Posterior vena cava (tissue), 2 donors: Measurements from ENCODE around the gene PNPT1. TPM values are rescaled to one million over a fixed set of nuclear protein-coding genes. Genes with fewer than 3 reads are reported as not detected.
"Not testable (repeated sequence)": the region's sequence is repeated elsewhere in the genome, so short reads cannot be mapped to it uniquely, and the experiment has no call there.

Experiments
- DNase-seq: peaks from one replicate; pipeline ENCODE4 v3.0.0-alpha.2; 2020; ENCODE audit warnings: low spot score
- intact Hi-C, 2 donors: fragments of 100-400 bp; cut with DNase I; formaldehyde crosslinking; loops; one replicate each; pipeline versions ENCODE4 v1.14.1 to v1.14.2; 2022 to 2023
- total RNA-seq, 2 donors: library from RNA; stranded (reverse); fragmentation: NEBNext Ultra II Directional; extraction: Animal tissue kit (Norgen Biotek cat#: 25700); gene quantifications; one replicate each; pipeline ENCODE4 v1.2.1, GENCODE V29; 2021
- donor health status: DM: yes; HTN: yes; CAD: no.
- donor health status: DM: yes; HTN: yes; CAD: no.

PNPT1 gene
- total RNA-seq, 2 donors from 2014 or later: 20.4 to 23.9 TPM

- intact Hi-C loops: no loop called here
- DNase-seq: no peak
Measured at GRCh38 chr2:55705027-55705653, 11.5 kb upstream of the PNPT1 start.

DNA sequence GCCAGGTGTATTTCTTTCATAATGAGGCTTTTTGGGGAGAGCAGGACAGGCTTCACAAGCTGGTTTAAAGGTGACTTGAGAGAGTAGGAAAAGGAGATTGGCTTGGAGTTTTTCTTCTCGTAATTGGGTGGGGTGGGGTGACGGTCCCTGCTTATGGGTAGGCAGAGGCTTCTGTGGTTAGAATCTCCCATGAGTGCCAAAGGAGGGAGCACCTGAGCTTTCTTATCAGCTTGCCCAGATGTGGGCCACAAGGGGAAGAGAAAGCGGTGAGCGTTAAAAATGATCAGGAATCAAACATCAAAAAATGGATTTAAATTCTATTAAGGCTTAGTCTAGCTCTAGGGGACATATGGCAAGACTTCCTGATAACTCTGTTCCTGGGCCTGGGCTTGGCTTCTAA is 9.7 kb upstream of the PNPT1 start:
- no peak for DNase-seq
- intact Hi-C loops: no loop called here

GRCh38 chr2:55692740-55693139 is 904 bp downstream of the PNPT1 start:
- intact Hi-C loops: not testable (repeated sequence)

DNA sequence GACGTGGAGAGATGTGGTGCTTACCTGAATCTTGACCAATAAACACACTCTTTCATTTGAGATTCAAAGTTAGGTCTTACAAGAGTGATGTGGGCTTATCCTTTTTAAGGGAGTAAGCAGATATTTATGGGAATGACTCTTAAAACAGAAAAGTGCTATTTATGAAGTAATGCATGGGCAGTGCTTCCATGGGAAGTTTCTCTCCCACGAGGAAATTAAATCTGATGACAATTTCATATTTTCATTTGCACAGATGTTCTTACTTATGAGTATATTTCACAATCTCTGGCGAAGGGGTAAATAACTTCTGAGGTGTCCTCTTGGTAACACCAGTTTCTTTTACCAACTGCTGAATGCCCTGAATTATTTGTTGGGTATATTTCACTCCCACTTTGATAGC is 21.0 kb downstream of the PNPT1 start:
- no peak for DNase-seq
- intact Hi-C loops: no loop called here

More at GRCh38 chr2:55692740-55693139, 904 bp downstream of the PNPT1 start:
- not testable (repeated sequence) for DNase-seq

GRCh38 chr2:55668956-55669355 is 24.7 kb downstream of the PNPT1 start:
- no peak for DNase-seq
- intact Hi-C loops: no loop called here

DNA sequence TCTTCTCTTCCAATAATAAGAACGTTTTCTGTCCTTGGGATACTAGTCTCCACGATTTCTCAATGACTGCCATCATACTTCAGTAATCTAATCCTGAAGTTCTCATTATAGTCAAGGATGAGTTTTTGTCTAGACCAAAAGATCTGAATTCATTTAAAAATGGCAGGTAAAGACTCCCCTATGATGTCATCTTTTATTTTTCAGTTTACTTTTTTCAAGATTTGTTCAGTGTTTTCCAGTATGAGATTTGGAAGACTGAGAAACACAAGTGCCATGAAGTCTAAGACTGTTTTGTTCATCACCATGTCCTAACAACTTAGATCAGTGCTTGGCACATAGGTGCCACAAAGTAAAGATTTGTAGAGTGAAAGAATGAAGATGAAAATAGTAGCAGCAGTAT is 40.4 kb downstream of the PNPT1 start:
- DNase-seq: no peak
- intact Hi-C loops: no loop called here

DNA sequence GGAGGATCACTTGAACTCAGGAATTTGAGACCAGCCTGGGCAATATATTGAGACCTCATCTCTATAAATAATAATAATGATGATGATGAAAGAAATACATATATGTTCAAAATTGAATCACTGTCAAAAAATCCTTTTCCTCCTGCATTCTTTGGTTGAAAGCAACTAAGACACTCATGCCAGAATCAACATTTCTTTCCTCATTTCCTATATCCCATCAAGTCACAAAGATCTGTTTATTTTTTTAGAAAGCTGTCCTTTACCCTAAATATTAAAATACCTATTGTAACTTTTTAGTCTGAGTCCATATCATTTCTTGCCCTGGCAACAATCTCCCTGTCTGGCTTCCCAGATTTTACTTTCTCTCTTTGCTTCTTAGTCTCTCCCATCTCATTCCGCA is 44.4 kb downstream of the PNPT1 start:
- DNase-seq: no peak
- intact Hi-C loops: no loop called here

- DNase-seq: no peak
- intact Hi-C loops: no loop called here
Measured at GRCh38 chr2:55636831-55637230, 56.8 kb downstream of the PNPT1 start.

- intact Hi-C loops: no loop called here
Measured at GRCh38 chr2:55628931-55629330, 64.7 kb downstream of the PNPT1 start.

DNA sequence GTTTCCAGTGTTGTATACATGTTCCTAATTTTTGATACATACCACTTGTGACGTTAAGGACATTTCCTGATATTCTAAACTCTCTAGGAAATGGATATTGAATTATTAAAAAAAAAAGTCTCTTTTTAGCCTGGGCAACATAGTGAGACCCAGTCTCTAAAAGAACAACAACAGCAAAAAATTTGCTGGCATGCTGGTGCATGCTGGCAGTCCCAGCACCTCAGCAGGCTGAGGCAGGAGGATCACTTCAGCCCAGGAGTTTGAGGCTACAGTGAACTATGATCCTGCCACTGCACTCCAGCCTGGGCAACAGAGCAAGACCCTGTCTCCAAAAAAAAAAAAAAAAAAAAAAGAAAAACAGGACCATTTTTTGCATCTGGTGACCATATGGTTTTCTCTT is 65.7 kb downstream of the PNPT1 start:
- intact Hi-C loops: no loop called here
- DNase-seq: no peak

More at GRCh38 chr2:55628931-55629330, 64.7 kb downstream of the PNPT1 start:
- DNase-seq: no peak

DNA sequence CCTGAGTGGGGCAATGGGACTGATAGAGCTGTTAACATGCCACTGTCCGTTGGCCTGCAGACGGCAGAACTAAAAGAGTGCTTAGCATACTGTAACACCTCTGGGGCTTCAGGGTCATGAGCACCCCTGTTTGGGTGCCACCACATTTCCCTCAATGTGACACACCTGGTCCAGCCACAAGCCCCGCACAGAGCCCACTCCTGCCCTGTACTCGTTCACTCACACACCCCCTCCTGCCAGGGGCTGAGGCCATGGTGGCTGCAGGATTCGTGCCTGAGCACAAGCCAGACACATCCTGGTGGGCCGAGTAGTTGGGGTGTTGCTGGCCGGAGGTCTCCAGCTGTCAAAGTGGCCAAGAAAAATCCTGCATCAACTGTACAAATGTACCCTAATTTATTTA is 71.8 kb downstream of the PNPT1 start:
- no peak for DNase-seq
- intact Hi-C loops: no loop called here

- intact Hi-C loops: no loop called here
- no peak for DNase-seq
Measured at GRCh38 chr2:55620123-55620779, 73.4 kb downstream of the PNPT1 start.

- intact Hi-C loops: no loop called here
- DNase-seq: no peak
Measured at GRCh38 chr2:55618275-55619055, 75.2 kb downstream of the PNPT1 start.

GRCh38 chr2:55618025-55618274 is 75.7 kb downstream of the PNPT1 start:
- intact Hi-C loops: no loop called here

DNA sequence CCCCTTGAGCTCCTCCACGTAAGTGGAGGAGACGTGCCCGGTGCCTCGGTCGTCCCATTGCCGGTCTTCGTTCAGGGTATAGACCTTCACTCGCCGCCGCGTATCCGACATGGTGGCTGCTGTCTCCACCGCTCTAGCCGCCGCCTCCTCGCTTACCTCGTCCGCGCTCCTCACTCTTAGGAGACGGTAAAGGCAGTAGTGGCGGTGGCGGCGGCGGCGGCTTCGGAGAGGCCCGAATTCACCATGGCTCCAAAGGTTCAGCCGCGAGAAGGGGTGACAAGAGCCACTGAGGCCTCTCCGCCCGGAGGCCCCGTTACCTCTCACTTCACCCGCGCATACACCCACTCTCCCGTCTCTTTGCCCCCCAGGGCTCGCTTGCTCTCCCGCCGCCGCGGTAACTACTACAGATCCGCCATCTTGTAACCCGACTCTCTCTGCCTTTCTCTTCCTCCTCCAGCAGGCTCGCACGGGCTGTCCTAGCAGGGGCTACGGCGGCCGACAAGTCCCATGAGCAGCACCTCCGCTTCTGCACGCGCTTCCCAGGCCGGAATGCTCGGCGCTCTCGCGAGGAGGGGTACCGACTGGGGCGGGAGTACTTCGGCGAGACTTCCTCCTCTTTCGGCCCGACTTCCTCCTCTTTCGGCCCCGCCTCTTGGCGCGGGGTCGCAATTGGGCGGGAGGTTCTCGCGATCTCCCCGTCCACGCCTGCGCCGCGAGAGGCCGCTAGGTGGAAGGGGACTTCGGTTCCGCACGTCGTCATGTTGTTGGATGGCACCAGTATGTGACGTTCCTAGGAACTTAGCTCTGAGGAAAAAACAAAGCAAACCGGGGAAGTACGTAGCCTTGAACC is 76.2 kb downstream of the PNPT1 start, which contains the start of gene PPP4R3B:
Gene PPP4R3B, minus strand, starts transcription at position 448 of the 850 bp plus-strand sequence. Its CDS starts 337 bp downstream, at position 111.
- peak; percentile 100 for DNase-seq
- intact Hi-C loops: no loop called here

More at GRCh38 chr2:55618025-55618274, 75.7 kb downstream of the PNPT1 start:
- DNase-seq: no peak

- DNase-seq: no peak
- intact Hi-C loops: no loop called here
Measured at GRCh38 chr2:55616551-55617174, 77.0 kb downstream of the PNPT1 start.

GRCh38 chr2:55611997-55612396 is 81.6 kb downstream of the PNPT1 start:
- no peak for DNase-seq
- intact Hi-C loops: no loop called here

DNA sequence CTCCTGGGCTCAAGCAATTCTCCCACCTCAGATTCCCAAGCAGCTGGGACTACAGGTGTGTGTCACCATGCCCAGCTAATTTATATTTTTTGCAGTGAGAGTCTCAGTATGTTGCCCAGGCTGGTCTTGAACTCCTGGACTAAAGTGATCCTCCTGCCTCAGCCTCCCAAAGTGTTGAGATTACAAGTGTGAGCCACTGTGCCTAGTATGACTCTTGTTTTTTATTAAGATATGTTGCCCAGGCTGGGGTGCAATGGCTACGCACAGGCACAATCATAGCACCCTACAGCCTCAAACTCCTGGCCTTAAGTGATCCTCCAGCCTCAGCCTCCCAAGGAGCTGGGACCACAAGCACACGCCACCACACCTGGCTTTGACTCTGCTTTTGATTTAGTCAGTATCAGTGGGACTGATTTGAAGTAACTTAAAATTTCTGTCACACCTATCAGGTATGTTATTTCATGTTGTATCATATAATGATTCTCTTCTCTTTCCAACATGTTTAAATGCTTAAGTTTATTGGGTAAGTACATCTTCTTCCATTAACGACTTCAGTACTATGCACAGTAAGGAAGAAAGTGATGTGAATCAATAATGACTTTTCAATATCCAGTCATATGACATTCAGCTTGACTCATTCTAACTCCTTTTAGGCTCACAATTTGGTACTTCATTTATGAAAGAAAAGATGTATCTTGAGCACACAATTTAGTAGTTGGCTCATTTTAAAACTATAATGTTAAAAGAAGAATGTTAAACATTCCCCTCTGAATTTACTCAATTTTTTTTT is 82.5 kb downstream of the PNPT1 start:
- DNase-seq: no peak
- intact Hi-C loops: no loop called here
